Activated B cell treated with CpG ODN at 0.5 μM for 24 hours (primary cell): ENCODE results near the gene DAPK2. TPM values are rescaled to one million over a fixed set of nuclear protein-coding genes. Genes with fewer than 3 reads are reported as not detected.
A peak's percentile ranks its signal among the peaks of the same experiment; 100 is the strongest.

Source experiments
- ATAC-seq: fragments of 200-7000 bp; cut with Tn5 transposase; one replicate; pipeline ENCODE4 v1.10.0; 2021; ENCODE audit warnings: low read depth, mild to moderate bottlenecking, moderate library complexity
- CTCF ChIA-PET: fragments of 350-600 bp; sonication (Branson Sonifier 250); formaldehyde crosslinking; loops from one replicate; lab custom pipeline; 2021; ENCODE audit warnings: antibody characterized with exemption; lab: Charles Lee
- POLR2A ChIA-PET: fragments of 350-600 bp; sonication (Branson Sonifier 250); formaldehyde crosslinking; loops from one replicate; lab custom pipeline; 2021; ENCODE audit warnings: antibody characterized with exemption; lab: Charles Lee
- DNase-seq: peaks from one replicate; pipeline ENCODE4 v3.0.0; 2022
- H3K27ac Mint-ChIP-seq: one replicate; pipeline ENCODE4 v1.8.0; 2020; ENCODE audit warnings: mixed read lengths
- H3K27me3 Mint-ChIP-seq: one replicate; pipeline ENCODE4 v1.8.0; 2021; ENCODE audit warnings: mixed read lengths
- H3K36me3 Mint-ChIP-seq: one replicate; pipeline ENCODE4 v1.8.0; 2021; ENCODE audit warnings: low read depth, mixed read lengths
- H3K4me1 Mint-ChIP-seq: one replicate; pipeline ENCODE4 v1.8.0; 2021; ENCODE audit warnings: mixed read lengths
- H3K4me3 Mint-ChIP-seq: one replicate; pipeline ENCODE4 v1.8.0; 2020; ENCODE audit warnings: mild to moderate bottlenecking, mixed read lengths
- H3K9me3 Mint-ChIP-seq: one replicate; pipeline ENCODE4 v1.8.0; 2020; ENCODE audit warnings: mixed read lengths
- intact Hi-C: fragments of 100-400 bp; cut with micrococcal nuclease; formaldehyde crosslinking; loops from one replicate; pipeline ENCODE4 v1.15.1; 2024
- total RNA-seq: library from RNA; stranded (reverse); gene quantifications from 2 replicates; pipeline ENCODE4 v1.2.3, GENCODE V29; 2022
- TF ChIP-seq, protein P1 (sequence below): fragments of 200-600 bp; IDR thresholded peaks from one replicate; pipeline ENCODE4 v1.8.0; 2022; ENCODE audit warnings: antibody characterized with exemption, mild to moderate bottlenecking

DAPK2 gene
- total RNA-seq, 1 donor from 2014 or later, result 4.3 TPM

DNA sequence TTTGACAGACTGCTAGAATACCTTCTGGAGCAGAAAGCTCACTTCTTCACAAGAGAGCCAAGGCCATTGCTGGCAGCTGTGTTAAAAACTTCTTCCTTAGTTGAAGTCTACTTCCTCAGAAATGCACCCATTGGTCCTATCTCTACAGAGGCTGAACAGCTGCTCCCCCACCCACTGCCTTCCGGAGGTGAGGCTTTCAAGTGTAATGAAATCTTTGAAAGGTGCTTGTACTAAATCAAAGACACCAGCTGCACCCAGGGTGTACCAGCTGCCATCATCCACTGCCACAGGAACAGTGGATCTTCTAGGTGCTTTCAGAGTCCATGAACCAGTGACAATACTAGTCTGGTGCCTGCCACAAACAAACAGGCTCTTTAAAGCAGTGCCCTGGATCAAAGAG lies 186.1 kb downstream of the DAPK2 start:
- intact Hi-C loops, result loop anchor here (1.0 to 2.0 kb wide), 2 partner anchors 10 to 17 kb away; no protein-coding TSS in a partner anchor
- ChIA-PET CTCF (interaction anchor here (1.0 to 1.2 kb wide), 2 partner anchors 30 to 42 kb away, joined by 3 to 4 read pairs; no protein-coding TSS in a partner anchor), POLR2A (interaction anchor here (0.6 to 3.4 kb wide), 14 partner anchors 8 to 235 kb away, joined by 3 to 18 read pairs (median 4); partner anchors contain the start of gene HERC1)
- TF ChIP-seq, protein P1, sequence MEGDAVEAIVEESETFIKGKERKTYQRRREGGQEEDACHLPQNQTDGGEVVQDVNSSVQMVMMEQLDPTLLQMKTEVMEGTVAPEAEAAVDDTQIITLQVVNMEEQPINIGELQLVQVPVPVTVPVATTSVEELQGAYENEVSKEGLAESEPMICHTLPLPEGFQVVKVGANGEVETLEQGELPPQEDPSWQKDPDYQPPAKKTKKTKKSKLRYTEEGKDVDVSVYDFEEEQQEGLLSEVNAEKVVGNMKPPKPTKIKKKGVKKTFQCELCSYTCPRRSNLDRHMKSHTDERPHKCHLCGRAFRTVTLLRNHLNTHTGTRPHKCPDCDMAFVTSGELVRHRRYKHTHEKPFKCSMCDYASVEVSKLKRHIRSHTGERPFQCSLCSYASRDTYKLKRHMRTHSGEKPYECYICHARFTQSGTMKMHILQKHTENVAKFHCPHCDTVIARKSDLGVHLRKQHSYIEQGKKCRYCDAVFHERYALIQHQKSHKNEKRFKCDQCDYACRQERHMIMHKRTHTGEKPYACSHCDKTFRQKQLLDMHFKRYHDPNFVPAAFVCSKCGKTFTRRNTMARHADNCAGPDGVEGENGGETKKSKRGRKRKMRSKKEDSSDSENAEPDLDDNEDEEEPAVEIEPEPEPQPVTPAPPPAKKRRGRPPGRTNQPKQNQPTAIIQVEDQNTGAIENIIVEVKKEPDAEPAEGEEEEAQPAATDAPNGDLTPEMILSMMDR, result no peak
- Mint-ChIP-seq H3K27me3 (no peaks in the 10 kb centered on the region), H3K4me1 (peaks cover 29% of the 10 kb centered on the region), H3K4me3 (peak overlapping the region; percentile 19), H3K9me3 (no peaks in the 10 kb centered on the region), H3K27ac (peak overlapping the region; percentile 91), H3K36me3 (no peaks in the 10 kb centered on the region)
- ATAC-seq (peak; percentile 93), DNase-seq (no peak)

DNA sequence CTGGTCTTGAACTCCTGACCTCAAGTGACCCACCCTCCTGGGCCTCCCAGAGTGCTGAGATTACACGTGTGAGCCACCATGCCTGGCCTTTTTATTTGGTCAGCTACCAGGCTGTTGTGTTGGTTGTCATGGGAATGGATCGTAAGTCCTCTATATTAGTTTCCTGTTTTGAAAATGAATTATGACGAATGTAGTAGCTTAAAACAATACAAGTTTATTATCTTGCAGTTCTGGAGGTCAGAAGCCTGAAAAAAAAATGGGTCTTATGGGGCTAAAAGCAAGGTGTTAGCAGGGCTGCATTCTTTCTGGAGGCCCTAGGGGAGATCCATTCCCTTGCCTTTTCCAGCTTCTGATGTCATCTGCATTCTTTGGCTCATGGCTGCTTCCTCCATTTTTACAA lies 187.4 kb downstream of the DAPK2 start:
- no peaks in the 10 kb centered on the region for H3K36me3 Mint-ChIP-seq
- intact Hi-C loops, result no loop called here
- peaks cover 29% of the 10 kb centered on the region for H3K4me1 Mint-ChIP-seq

DNA sequence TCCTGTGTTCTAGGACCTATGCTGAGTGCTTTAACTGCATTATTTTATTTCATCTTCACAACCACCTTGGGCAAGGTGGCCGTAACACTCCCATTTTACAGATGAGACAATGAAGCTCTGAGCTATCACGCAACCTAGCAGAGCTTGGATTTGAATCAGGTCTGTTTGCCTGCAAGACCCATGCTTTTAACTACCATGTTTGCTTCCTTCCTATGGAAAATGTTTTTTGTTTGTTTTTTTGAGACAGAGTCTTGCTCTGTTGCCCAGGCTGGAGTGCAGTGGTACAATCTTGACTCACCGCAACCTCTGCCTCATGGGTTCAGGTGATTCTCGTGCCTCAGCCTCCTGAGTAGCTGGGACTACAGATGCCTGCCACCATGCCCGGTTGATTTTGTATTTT lies 187.8 kb downstream of the DAPK2 start:
- H3K4me1 Mint-ChIP-seq, result peaks cover 29% of the 10 kb centered on the region
- CTCF ChIA-PET, result interaction anchor here (1.1 kb wide), 1 partner anchor 10 kb away, joined by 3 read pairs; no protein-coding TSS in a partner anchor
- no peak overlapping the region for H3K4me3 Mint-ChIP-seq

More for the DNA sequence above, 187.4 kb downstream of the DAPK2 start:
- Mint-ChIP-seq H3K9me3 (no peaks in the 10 kb centered on the region), H3K4me3 (no peak overlapping the region), H3K27ac (peak overlapping the region; percentile 91), H3K27me3 (no peaks in the 10 kb centered on the region)
- CTCF ChIA-PET, result interaction anchor here (0.7 to 1.1 kb wide), 2 partner anchors 9 to 25 kb away, joined by 3 read pairs; partner anchors contain the start of gene HERC1
- no peak for DNase-seq
- TF ChIP-seq, protein P1, result no peak
- no peak for ATAC-seq
- POLR2A ChIA-PET, result interaction anchor here (0.5 to 3.4 kb wide), 9 partner anchors 9 to 862 kb away, joined by 3 to 18 read pairs (median 5); no protein-coding TSS in a partner anchor

DNA sequence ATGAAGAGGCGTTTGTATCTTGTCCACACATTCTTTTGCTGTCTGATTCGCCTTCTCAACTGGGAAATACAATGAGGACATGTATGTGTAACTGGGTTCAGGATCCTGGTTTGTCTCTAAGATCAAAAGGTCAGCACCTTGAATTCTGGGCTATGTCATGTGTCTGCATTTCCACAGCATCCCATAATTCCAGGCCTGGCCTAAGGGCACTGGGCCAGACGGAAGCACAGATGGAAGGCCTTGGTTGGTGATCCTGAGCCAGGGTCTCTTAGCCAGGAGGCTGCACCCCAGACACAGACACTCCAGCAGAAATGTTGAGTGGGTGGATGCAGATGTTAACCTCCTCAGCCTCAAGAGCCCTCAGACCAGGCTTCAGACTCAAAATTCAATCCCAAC lies 188.8 kb downstream of the DAPK2 start:
- no peaks in the 10 kb centered on the region for H3K9me3 Mint-ChIP-seq
- no peak overlapping the region for H3K27ac Mint-ChIP-seq
- ChIA-PET CTCF (no interaction called here), POLR2A (no interaction called here)
- intact Hi-C loops, result no loop called here
- DNase-seq (no peak), ATAC-seq (no peak)
- TF ChIP-seq, protein P1, result no peak
- H3K27me3 Mint-ChIP-seq, result no peaks in the 10 kb centered on the region
- H3K4me1 Mint-ChIP-seq, result peaks cover 29% of the 10 kb centered on the region
- no peak overlapping the region for H3K4me3 Mint-ChIP-seq
- no peaks in the 10 kb centered on the region for H3K36me3 Mint-ChIP-seq

More for the DNA sequence above, 187.8 kb downstream of the DAPK2 start:
- TF ChIP-seq, protein P1, result no peak
- POLR2A ChIA-PET, result interaction anchor here (0.5 to 3.4 kb wide), 7 partner anchors 9 to 201 kb away, joined by 3 to 18 read pairs (median 5); no protein-coding TSS in a partner anchor
- H3K27ac Mint-ChIP-seq, result peak overlapping the region; percentile 91
- H3K36me3 Mint-ChIP-seq, result no peaks in the 10 kb centered on the region
- no peaks in the 10 kb centered on the region for H3K9me3 Mint-ChIP-seq
- intact Hi-C loops, result no loop called here
- ATAC-seq (no peak), DNase-seq (no peak)
- no peaks in the 10 kb centered on the region for H3K27me3 Mint-ChIP-seq

Other genes starting within 250 kb of the DAPK2 start
- gene HERC1, start 212.5 kb downstream of the DAPK2 start, total RNA-seq, result 191 and 201 TPM in 2 replicates
- 58.4 and 63.2 TPM in 2 replicates for gene CIAO2A, start 47.4 kb upstream of the DAPK2 start, total RNA-seq
- 137 and 138 TPM in 2 replicates for gene SNX1, start 49.5 kb upstream of the DAPK2 start, total RNA-seq
- 41.7 and 46.2 TPM in 2 replicates for gene SNX22, start 105.2 kb upstream of the DAPK2 start, total RNA-seq
- 225 and 227 TPM in 2 replicates for gene PPIB, start 116.5 kb upstream of the DAPK2 start, total RNA-seq